HCT116 (cell line): ENCODE measurements around the gene PPP1R37.

Source experiments
- CEBPB ChIP-seq: IDR thresholded peaks from 2 replicates; pipeline ENCODE4 v1.6.1; 2012; ENCODE audit warnings: low read depth
- EGR1 ChIP-seq: IDR thresholded peaks from 2 replicates; pipeline ENCODE4 v1.6.1; 2012; ENCODE audit warnings: low read depth
- EZH2 ChIP-seq: fragments of 200-600 bp; sonication (generic); IDR thresholded peaks from 2 replicates; pipeline ENCODE4 v1.6.1; 2017; ENCODE audit warnings: antibody characterized with exemption, mixed run types
- EZH2phosphoT487 ChIP-seq: fragments of 200-600 bp; IDR thresholded peaks from 2 replicates; pipeline ENCODE4 v1.6.1; 2018; ENCODE audit warnings: antibody characterized with exemption, borderline replicate concordance
- FOSL1 ChIP-seq: IDR thresholded peaks from 2 replicates; pipeline ENCODE4 v1.6.1; 2012; ENCODE audit warnings: low read depth
- JUND ChIP-seq: IDR thresholded peaks from 2 replicates; pipeline ENCODE4 v1.6.1; 2012
- POLR2A ChIP-seq: IDR thresholded peaks from 2 replicates; pipeline ENCODE4 v1.7.0; 2011; ENCODE audit warnings: borderline replicate concordance; ENCODE audit not compliant: insufficient read depth, insufficient read length; ENCODE audit errors: extremely low read depth
- POLR2AphosphoS5 ChIP-seq: IDR thresholded peaks from 2 replicates; pipeline ENCODE4 v1.6.1; 2011; ENCODE audit warnings: mild to moderate bottlenecking, low read depth, low read length, moderate library complexity
- SP1 ChIP-seq: IDR thresholded peaks from 2 replicates; pipeline ENCODE4 v1.6.1; 2012; ENCODE audit warnings: low read depth
- TCF7L2 ChIP-seq: IDR thresholded peaks from 2 replicates; pipeline ENCODE4 v1.7.0; 2011; ENCODE audit warnings: borderline replicate concordance, inconsistent platforms; ENCODE audit not compliant: insufficient read depth, insufficient read length; ENCODE audit errors: extremely low read depth
- YY1 ChIP-seq: IDR thresholded peaks from 2 replicates; pipeline ENCODE4 v1.6.1; 2011; ENCODE audit warnings: low read length, low read depth, moderate library complexity, mild to moderate bottlenecking; ENCODE audit not compliant: insufficient replicate concordance; ENCODE audit errors: extremely low read depth
- ZNF274 ChIP-seq: fragments of 200-500 bp; sonication (Bioruptor generic); IDR thresholded peaks from 2 replicates; pipeline ENCODE4 v1.6.1; 2014; ENCODE audit warnings: mild to moderate bottlenecking, low read depth, low read length, inconsistent platforms
- TF ChIP-seq, protein P1 (sequence below), 3 experiments: fragments of 200-600 bp in 1 of 3; sonication (generic) in 1 of 3; IDR thresholded peaks in 2 of 3; conservative IDR thresholded peaks in 1 of 3; 2 replicates each; pipeline ENCODE4 v1.5.1; 2012 to 2017; ENCODE audit warnings: low read depth in 2 of 3, low read length in 2 of 3, antibody characterized with exemption in 1 of 3, borderline replicate concordance in 1 of 3, control low read depth in 1 of 3, mild to moderate bottlenecking in 1 of 3, mixed read lengths in 1 of 3, mixed run types in 1 of 3, moderate library complexity in 1 of 3; ENCODE audit not compliant: insufficient read depth in 1 of 3
- TF ChIP-seq, protein P2 (sequence below): IDR thresholded peaks from 2 replicates; pipeline ENCODE4 v1.6.1; 2012; ENCODE audit warnings: low read depth

DNA sequence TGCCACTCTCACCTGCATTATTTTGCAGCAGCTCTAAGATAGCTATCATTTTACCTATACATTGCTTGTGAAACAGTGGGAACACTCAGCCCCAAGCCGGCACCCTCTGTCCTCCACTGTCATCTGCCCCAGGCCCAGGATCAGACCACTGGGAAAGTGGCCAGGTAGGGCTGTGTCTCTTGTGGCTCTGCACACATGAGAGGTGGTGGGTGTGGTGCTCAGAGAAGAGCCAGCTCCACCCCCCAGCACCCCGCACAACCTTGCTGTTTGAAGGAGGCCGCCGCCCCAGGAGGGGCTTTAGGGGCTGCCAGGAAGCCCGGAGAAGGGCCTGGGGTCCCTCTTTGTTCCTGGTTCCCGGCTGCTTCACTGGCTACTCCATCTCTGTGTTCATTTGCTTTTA lies 26.6 kb downstream of the PPP1R37 start:
- no peak for TF ChIP-seq POLR2A
- TF ChIP-seq, protein P1, sequence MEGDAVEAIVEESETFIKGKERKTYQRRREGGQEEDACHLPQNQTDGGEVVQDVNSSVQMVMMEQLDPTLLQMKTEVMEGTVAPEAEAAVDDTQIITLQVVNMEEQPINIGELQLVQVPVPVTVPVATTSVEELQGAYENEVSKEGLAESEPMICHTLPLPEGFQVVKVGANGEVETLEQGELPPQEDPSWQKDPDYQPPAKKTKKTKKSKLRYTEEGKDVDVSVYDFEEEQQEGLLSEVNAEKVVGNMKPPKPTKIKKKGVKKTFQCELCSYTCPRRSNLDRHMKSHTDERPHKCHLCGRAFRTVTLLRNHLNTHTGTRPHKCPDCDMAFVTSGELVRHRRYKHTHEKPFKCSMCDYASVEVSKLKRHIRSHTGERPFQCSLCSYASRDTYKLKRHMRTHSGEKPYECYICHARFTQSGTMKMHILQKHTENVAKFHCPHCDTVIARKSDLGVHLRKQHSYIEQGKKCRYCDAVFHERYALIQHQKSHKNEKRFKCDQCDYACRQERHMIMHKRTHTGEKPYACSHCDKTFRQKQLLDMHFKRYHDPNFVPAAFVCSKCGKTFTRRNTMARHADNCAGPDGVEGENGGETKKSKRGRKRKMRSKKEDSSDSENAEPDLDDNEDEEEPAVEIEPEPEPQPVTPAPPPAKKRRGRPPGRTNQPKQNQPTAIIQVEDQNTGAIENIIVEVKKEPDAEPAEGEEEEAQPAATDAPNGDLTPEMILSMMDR (IDR thresholded peaks at IDR 0.05 in 2 of 3, conservative IDR thresholded peaks at IDR 0.05 in 1 of 3; ENCODE audit: borderline replicate concordance in 1 of 3, insufficient read depth in 1 of 3, low read depth in 2 of 3, low read length in 2 of 3): no peak
- TF ChIP-seq EZH2: no peak
- no peak for TF ChIP-seq ZNF274
- TF ChIP-seq POLR2AphosphoS5: no peak
- no peak for TF ChIP-seq EGR1
- TF ChIP-seq TCF7L2: no peak
- TF ChIP-seq YY1: no peak
- no peak for TF ChIP-seq JUND
- TF ChIP-seq CEBPB: no peak
- TF ChIP-seq SP1: no peak
- no peak for TF ChIP-seq FOSL1
- TF ChIP-seq EZH2phosphoT487: no peak
- TF ChIP-seq, protein P2, sequence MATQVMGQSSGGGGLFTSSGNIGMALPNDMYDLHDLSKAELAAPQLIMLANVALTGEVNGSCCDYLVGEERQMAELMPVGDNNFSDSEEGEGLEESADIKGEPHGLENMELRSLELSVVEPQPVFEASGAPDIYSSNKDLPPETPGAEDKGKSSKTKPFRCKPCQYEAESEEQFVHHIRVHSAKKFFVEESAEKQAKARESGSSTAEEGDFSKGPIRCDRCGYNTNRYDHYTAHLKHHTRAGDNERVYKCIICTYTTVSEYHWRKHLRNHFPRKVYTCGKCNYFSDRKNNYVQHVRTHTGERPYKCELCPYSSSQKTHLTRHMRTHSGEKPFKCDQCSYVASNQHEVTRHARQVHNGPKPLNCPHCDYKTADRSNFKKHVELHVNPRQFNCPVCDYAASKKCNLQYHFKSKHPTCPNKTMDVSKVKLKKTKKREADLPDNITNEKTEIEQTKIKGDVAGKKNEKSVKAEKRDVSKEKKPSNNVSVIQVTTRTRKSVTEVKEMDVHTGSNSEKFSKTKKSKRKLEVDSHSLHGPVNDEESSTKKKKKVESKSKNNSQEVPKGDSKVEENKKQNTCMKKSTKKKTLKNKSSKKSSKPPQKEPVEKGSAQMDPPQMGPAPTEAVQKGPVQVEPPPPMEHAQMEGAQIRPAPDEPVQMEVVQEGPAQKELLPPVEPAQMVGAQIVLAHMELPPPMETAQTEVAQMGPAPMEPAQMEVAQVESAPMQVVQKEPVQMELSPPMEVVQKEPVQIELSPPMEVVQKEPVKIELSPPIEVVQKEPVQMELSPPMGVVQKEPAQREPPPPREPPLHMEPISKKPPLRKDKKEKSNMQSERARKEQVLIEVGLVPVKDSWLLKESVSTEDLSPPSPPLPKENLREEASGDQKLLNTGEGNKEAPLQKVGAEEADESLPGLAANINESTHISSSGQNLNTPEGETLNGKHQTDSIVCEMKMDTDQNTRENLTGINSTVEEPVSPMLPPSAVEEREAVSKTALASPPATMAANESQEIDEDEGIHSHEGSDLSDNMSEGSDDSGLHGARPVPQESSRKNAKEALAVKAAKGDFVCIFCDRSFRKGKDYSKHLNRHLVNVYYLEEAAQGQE: no peak
